SU-DHL-6 (cell line): Measurements from ENCODE around the gene GPR78.

Source experiments
- CTCF ChIP-seq: fragments of 200-600 bp; sonication (generic); IDR thresholded peaks from one replicate; pipeline ENCODE4 v1.5.1; 2017; ENCODE audit warnings: antibody characterized with exemption, mild to moderate bottlenecking, low read length, moderate library complexity; ENCODE audit not compliant: insufficient read depth, poor library complexity, severe bottlenecking
- EZH2phosphoT487 ChIP-seq: fragments of 200-600 bp; sonication (generic), shearing (Covaris generic); conservative IDR thresholded peaks from 2 replicates; pipeline ENCODE4 v1.6.1; 2018; ENCODE audit warnings: mild to moderate bottlenecking, antibody characterized with exemption, low read length, moderate library complexity, mixed read lengths

- TF ChIP-seq CTCF: no peak
- TF ChIP-seq EZH2phosphoT487: no peak
Measured at GRCh38 chr4:8606476-8606875, 26.3 kb downstream of the GPR78 start.
